Mesodermal cell (in vitro differentiated cells): ENCODE measurements around the gene NBL1.
"Not testable (repeated sequence)": the region's sequence is repeated elsewhere in the genome, so short reads cannot be mapped to it uniquely, and the experiment has no call there.

Source experiments
- H3K27ac ChIP-seq: 2 replicates; pipeline ENCODE4 v1.7.0; 2013; ENCODE audit warnings: mild to moderate bottlenecking, low read depth, low read length, moderate library complexity; ENCODE audit not compliant: severe bottlenecking
- H3K36me3 ChIP-seq: 2 replicates; pipeline ENCODE4 v1.7.1; 2013; ENCODE audit warnings: mild to moderate bottlenecking, low read length, moderate library complexity; ENCODE audit not compliant: control insufficient read depth, insufficient read depth
- H3K4me1 ChIP-seq: one replicate; pipeline ENCODE4 v1.7.1; 2013; ENCODE audit warnings: mild to moderate bottlenecking, low read length; ENCODE audit not compliant: insufficient read depth, control insufficient read depth, poor library complexity, severe bottlenecking
- H3K4me3 ChIP-seq: 2 replicates; pipeline ENCODE4 v1.7.0; 2013; ENCODE audit warnings: low read length, control low read depth, mild to moderate bottlenecking; ENCODE audit not compliant: insufficient read depth, poor library complexity, severe bottlenecking; ENCODE audit errors: extremely low read depth
- H3K9me3 ChIP-seq: 2 replicates; pipeline ENCODE4 v1.7.1; 2013; ENCODE audit warnings: mild to moderate bottlenecking, low read length, moderate library complexity; ENCODE audit not compliant: control insufficient read depth
- WGBS, 2 experiments: methylation state at CpG; one replicate each; pipeline ENCODE4 v1.1.5; 2013; ENCODE audit warnings: missing lambda C conversion rate in 2 of 2; ENCODE audit not compliant: insufficient coverage in 2 of 2; 5-methylcytosine and 5-hydroxymethylcytosine counted together

Gene NBL1

DNA sequence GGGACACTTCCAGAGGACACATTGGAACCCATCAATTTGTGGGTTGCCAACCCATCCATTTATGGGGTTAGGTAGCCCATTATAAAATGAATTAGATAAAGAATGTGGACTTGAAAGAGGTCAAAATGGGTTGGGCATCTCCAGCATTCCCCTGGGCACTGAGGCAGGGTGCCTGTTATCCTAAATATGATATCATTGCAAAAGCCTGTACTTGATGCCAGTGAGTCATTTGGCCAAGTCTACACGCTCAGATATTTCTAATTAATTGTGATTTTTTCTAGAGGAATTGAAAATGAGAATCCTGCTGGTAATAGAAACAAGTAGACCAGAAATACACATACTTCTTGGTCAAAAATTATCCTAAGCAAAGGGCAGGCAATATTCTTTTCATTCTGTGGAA is 21.9 kb upstream of the NBL1 start:
- H3K9me3 ChIP-seq: no peaks in the 10 kb centered on the region
- no peak overlapping the region for H3K4me3 ChIP-seq
- H3K36me3 ChIP-seq: peaks cover 35% of the 10 kb centered on the region
- no peaks in the 10 kb centered on the region for H3K4me1 ChIP-seq
- WGBS, 2 experiments: no CpG with 5 or more reads among the region's 1 CpG
- no peak overlapping the region for H3K27ac ChIP-seq

DNA sequence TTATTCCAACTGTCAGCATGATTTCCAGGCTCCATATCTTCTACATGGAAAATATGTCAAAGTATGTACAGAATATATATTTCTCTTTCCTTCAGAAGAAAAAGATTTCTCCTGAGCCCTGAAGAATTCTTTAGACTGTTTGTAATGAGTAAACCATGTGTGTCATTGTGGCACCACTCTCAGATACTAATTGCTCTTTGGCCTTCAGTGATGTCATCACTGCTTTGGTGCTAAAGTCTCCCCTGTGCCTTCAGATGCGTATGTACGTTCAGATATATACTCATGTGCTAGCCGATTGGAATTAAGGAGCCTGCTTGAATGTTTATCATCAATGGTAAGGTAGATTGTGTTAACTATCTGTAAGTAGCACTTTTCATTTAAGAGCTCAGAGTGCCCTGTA is 20.6 kb upstream of the NBL1 start:
- Histone ChIP-seq H3K4me3 (no peak overlapping the region), H3K4me1 (no peaks in the 10 kb centered on the region), H3K9me3 (no peaks in the 10 kb centered on the region), H3K36me3 (peaks cover 40% of the 10 kb centered on the region), H3K27ac (no peak overlapping the region)
- WGBS, 2 experiments: 80% methylated on average over 1 of the region's 3 CpGs; no CpG with 5 or more reads in 1 of the 2 experiments

DNA sequence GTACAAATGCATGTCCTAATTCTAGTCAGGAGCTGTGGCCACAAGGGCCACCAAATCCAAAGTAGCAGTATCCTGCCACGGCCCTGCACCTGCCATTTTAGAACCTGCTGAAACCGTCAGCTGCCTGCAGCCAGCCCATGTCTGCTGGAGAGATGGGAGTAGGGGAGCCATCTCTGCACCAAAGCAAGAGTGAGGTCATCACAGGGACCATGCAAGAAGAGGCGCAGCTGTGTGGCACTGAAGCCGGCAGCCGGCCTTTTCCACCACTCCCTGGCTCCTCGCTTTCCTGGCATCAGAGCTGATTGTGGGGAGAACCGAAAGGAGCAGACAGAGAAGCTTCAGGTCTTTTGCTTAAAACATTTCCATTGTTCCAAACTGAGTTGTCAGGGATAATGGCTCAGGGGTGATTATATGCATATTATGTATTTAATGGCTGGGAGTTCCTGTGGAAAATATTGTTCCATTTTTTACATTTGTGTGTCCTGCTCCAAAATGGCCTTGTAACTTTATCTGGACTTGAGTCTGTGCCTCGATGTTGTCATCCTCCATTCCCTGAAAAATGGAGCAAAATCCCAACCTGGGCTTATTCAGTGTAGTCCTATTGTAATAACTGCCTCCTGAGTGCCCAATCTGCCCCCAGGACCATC is 18.7 kb upstream of the NBL1 start:
- Histone ChIP-seq H3K9me3 (no peaks in the 10 kb centered on the region), H3K27ac (no peak overlapping the region), H3K4me3 (no peak overlapping the region), H3K36me3 (peaks cover 40% of the 10 kb centered on the region), H3K4me1 (no peaks in the 10 kb centered on the region)
- WGBS, 2 experiments: 95 to 97% methylated on average over 7 to 8 of the region's 8 CpGs

DNA sequence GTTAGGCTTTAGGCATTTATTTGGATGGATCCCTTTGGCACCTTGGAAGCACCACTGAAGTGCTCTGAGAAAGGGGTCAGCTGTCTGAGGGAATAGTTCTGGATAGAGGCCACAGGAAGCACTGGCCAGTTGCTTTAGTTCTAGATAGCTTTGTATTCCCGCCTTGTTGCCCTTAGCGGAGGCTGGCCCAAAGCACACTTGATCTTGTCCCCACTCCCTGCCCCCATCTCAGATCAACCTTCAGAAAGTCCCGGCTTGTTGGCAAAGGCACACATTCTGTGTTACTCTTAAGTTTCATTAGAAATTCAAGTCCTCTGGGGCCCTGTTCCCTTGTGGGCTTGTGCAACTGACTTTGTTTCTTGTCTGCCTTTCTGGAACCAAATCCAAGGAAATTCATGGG is 15.2 kb upstream of the NBL1 start:
- 81 to 89% methylated on average over 3 of the region's 3 CpGs for WGBS, 2 experiments
- H3K36me3 ChIP-seq: peaks cover 36% of the 10 kb centered on the region
- no peaks in the 10 kb centered on the region for H3K9me3 ChIP-seq
- H3K4me1 ChIP-seq: no peaks in the 10 kb centered on the region
- H3K27ac ChIP-seq: no peak overlapping the region
- no peak overlapping the region for H3K4me3 ChIP-seq

DNA sequence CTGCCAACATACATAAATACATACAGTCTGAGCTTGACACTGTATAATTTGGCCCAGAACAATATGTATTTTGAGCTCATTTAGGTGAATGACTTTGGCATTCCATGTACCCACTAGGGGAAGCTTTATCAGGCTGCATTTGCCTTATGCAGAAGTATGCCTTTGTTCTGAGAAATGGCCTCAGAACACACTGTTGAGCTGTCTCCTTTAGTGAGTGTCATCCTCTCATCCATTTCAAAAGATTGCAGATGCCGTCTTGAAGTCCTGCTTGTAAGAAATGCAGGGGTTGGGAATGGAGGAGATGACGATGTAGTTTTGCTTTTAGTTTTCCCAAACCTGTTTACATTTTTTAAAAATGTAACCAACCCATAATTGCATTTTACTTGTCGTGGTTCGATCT is 14.8 kb upstream of the NBL1 start:
- peaks cover 31% of the 10 kb centered on the region for H3K36me3 ChIP-seq
- 100% methylated on average over 2 of the region's 4 CpGs for WGBS, 2 experiments
- H3K4me3 ChIP-seq: no peak overlapping the region
- no peaks in the 10 kb centered on the region for H3K9me3 ChIP-seq
- no peak overlapping the region for H3K27ac ChIP-seq
- no peaks in the 10 kb centered on the region for H3K4me1 ChIP-seq

DNA sequence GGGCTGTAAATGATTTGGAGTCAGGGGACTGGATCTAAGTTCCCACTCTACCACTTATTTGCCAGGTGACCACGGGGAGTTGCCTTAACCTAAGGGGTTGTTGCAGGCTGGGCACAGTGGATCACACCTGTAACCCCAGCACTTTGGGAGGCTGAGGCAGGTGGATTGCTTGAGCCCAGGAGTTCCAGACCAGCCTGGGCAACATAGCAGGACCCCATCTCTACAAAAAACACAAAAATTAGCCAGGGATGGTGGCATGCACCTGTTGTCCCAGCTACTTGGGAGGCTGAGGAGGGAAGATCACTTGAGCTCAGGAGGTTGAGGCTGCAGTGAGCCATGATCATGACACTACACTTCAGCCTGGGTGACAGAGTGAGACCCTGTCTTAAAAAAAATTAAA is 13.9 kb upstream of the NBL1 start:
- not testable (repeated sequence) for H3K4me3 ChIP-seq, H3K4me1 ChIP-seq, H3K9me3 ChIP-seq, H3K27ac ChIP-seq
- H3K36me3 ChIP-seq: peaks cover 25% of the 10 kb centered on the region
- WGBS, 2 experiments: 83% methylated on average over 1 of the region's 1 CpG; no CpG with 5 or more reads in 1 of the 2 experiments

DNA sequence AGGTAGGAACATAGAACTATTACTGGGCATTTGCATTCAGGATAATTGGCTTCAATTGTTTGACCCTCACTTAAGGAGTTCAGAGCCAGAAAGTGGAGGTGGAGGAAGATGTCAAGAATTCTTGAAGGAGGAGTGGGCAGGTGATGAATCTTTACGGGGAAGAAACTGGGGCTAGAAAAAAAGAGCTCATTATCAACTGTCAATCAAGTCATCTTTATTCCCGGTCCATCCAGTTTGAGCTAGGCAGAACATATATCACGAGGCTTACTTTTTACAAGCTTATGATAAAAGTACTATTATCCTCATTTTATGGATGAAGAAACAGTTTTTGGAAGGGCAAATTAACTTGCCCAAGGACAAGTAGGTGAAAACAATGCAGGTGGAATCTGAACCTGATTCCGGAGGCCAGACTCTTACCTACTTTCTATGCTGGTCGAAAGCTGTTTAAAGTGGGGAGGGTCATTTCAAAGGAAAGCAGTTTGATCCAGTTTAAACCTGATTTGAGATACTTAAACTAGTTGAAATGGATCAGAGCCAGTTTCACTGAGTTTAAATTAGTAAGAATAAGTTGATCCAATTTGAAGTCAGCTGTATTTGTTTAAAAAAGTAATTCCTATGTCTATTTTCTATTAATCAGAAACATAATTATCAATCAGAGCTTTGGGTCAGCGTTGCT is 13.3 kb upstream of the NBL1 start:
- no peaks in the 10 kb centered on the region for H3K9me3 ChIP-seq
- peaks cover 19% of the 10 kb centered on the region for H3K36me3 ChIP-seq
- WGBS, 2 experiments: 80 to 93% methylated on average over 2 of the region's 6 CpGs
- H3K4me3 ChIP-seq: no peak overlapping the region
- no peak overlapping the region for H3K27ac ChIP-seq
- H3K4me1 ChIP-seq: no peaks in the 10 kb centered on the region

DNA sequence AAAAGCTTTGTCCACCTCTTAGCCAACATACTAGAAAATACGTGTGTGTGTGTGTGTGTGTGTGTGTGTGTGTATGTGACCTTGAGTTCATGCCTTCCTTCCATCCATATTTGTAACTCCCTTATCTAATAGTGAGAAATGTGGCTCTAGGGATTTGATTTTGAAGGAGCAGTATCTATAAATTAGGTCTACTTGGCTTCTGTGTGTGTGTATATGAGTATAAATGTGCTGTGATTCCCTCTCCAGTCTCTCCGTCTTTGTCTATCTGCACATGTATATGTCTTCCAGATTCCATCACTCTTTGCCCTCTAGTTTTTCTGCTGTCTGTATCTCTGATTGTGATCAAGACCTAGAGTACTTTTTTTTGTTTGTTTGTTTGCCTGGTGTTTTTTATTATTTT is 11.9 kb upstream of the NBL1 start:
- H3K27ac ChIP-seq: no peak overlapping the region
- no peaks in the 10 kb centered on the region for H3K4me1 ChIP-seq
- no peak overlapping the region for H3K4me3 ChIP-seq
- WGBS, 2 experiments: no CpG with 5 or more reads among the region's 2 CpGs
- H3K36me3 ChIP-seq: peaks cover 7% of the 10 kb centered on the region
- no peaks in the 10 kb centered on the region for H3K9me3 ChIP-seq

DNA sequence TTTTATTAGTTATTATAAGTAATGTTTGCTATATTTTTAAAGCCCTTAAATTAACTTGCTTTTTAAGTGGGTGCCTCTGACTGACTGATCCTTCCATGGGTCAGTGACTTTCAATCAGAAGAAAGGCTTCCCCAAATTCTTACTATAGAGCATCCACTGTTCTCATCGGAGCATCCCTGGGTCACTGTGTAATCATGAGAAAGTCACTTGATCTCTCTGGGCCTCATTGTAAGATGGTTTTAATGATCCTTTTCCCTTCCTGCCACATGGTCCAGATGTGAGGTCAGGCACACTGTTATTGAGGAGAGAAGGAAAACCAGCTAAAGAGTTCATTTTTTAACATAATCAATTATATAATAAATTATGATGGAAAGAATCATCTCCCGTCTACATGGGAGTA is 11.0 kb upstream of the NBL1 start:
- Histone ChIP-seq H3K4me3 (no peak overlapping the region), H3K27ac (no peak overlapping the region), H3K9me3 (no peaks in the 10 kb centered on the region), H3K4me1 (no peaks in the 10 kb centered on the region), H3K36me3 (no peaks in the 10 kb centered on the region)
- WGBS, 2 experiments: no CpG with 5 or more reads among the region's 2 CpGs

DNA sequence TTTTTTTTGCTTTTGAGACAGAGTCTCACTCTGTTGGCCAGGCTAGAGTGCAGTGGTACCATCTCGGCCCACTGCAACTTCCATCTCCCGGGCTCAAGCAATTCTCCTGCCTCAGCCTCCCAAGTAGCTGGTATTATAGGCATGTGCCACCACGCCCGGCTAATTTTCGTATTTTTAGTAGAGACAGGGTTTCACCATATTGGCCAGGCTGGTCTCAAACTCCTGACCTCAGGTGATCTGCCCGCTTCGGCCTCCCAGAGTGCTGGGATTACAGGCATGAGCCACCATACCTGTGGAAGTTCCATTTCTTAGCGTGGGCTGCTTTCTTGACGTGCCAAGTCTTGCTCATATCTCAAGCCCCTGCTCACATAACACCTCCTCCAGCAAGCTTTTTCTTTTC is 9.0 kb upstream of the NBL1 start:
- H3K4me3 ChIP-seq, H3K9me3 ChIP-seq, H3K27ac ChIP-seq, H3K36me3 ChIP-seq, H3K4me1 ChIP-seq: not testable (repeated sequence)
- WGBS, 2 experiments: 92 to 97% methylated on average over 9 of the region's 9 CpGs

DNA sequence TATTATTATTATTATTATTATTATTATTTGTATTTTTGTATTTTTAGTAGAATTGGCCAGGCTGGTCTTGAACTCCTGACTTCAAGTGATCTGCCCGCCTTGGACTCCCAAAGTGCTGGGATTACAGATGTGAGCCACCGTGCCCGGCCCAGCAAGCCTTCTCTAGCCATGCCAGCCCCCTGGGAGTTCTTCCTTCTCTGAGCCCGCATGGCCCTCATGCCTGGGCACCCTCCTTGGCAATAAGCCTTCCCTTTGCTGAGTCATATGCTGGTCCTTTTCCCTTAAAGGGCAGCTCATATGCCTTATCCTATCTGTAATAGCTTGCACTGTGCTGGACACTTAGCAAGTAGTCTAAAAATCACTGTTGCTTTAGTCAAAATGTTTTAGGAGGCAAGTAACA is 8.5 kb upstream of the NBL1 start:
- peaks cover 5% of the 10 kb centered on the region for H3K4me1 ChIP-seq
- H3K36me3 ChIP-seq: no peaks in the 10 kb centered on the region
- WGBS, 2 experiments: 85 to 98% methylated on average over 4 of the region's 4 CpGs
- H3K4me3 ChIP-seq: no peak overlapping the region
- H3K9me3 ChIP-seq: no peaks in the 10 kb centered on the region
- H3K27ac ChIP-seq: no peak overlapping the region
